ENCODE results near the gene TSPEAR. TPM values are rescaled to one million over a fixed set of nuclear protein-coding genes. Genes with fewer than 3 reads are reported as not detected.

TSPEAR gene
- total and polyA plus RNA-seq, 7 donors = not detected

- no peaks in the 10 kb centered on the region for H3K4me1 ChIP-seq
- no peak overlapping the region for H3K4me3 ChIP-seq
- peaks cover 0 to 64% (median 12%) of the 10 kb centered on the region in 3 donors for H3K27me3 ChIP-seq (ENCODE audit: insufficient read depth in 3 of 3, low read length in 2 of 3)
- peaks cover 4% of the 10 kb centered on the region for H3K9me3 ChIP-seq
- 37 to 40% (median 38%) methylated on average over 25 of the region's 25 CpGs for WGBS, 3 donors
- no peak overlapping the region for H3K27ac ChIP-seq
- TF ChIP-seq, protein P1, sequence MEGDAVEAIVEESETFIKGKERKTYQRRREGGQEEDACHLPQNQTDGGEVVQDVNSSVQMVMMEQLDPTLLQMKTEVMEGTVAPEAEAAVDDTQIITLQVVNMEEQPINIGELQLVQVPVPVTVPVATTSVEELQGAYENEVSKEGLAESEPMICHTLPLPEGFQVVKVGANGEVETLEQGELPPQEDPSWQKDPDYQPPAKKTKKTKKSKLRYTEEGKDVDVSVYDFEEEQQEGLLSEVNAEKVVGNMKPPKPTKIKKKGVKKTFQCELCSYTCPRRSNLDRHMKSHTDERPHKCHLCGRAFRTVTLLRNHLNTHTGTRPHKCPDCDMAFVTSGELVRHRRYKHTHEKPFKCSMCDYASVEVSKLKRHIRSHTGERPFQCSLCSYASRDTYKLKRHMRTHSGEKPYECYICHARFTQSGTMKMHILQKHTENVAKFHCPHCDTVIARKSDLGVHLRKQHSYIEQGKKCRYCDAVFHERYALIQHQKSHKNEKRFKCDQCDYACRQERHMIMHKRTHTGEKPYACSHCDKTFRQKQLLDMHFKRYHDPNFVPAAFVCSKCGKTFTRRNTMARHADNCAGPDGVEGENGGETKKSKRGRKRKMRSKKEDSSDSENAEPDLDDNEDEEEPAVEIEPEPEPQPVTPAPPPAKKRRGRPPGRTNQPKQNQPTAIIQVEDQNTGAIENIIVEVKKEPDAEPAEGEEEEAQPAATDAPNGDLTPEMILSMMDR (IDR thresholded peaks at IDR 0.05) = no peak
- intact Hi-C loops (cut with DNase I) = no loop called here
- ATAC-seq (no peak), DNase-seq (no peak)
- H3K36me3 ChIP-seq (ENCODE audit: insufficient read depth in 1 of 2, low read depth in 1 of 2) = no peaks in the 10 kb centered on the region
Observed at GRCh38 chr21:44549525-44550211, 161.7 kb downstream of the TSPEAR start.

- DNase-seq (no peak), ATAC-seq (no peak)
- Histone ChIP-seq H3K27me3 (ENCODE audit: insufficient read depth in 3 of 3, low read length in 2 of 3) (peaks cover 0 to 57% (median 10%) of the 10 kb centered on the region in 3 donors), H3K9me3 (peaks cover 4% of the 10 kb centered on the region), H3K27ac (no peak overlapping the region), H3K4me3 (no peak overlapping the region), H3K36me3 (ENCODE audit: insufficient read depth in 1 of 2, low read depth in 1 of 2) (no peaks in the 10 kb centered on the region), H3K4me1 (no peaks in the 10 kb centered on the region)
- intact Hi-C loops (cut with DNase I) = no loop called here
- TF ChIP-seq, protein P1 (IDR thresholded peaks at IDR 0.05) = no peak
- 31 to 39% (median 39%) methylated on average over 14 of the region's 14 CpGs for WGBS, 3 donors
Observed at GRCh38 chr21:44548922-44549321, 162.4 kb downstream of the TSPEAR start.

GRCh38 chr21:44548381-44548780, 163.0 kb downstream of the TSPEAR start:
- H3K36me3 ChIP-seq (ENCODE audit: insufficient read depth in 1 of 2, low read depth in 1 of 2) = no peaks in the 10 kb centered on the region
- intact Hi-C loops (cut with DNase I) = no loop called here
- H3K27me3 ChIP-seq (ENCODE audit: insufficient read depth in 3 of 3, low read length in 2 of 3) = peaks cover 0 to 53% (median 10%) of the 10 kb centered on the region in 3 donors
- no peak overlapping the region for H3K27ac ChIP-seq
- no peaks in the 10 kb centered on the region for H3K4me1 ChIP-seq
- TF ChIP-seq, protein P1 (IDR thresholded peaks at IDR 0.05) = no peak
- H3K9me3 ChIP-seq = peaks cover 4% of the 10 kb centered on the region
- WGBS, 3 donors = 50 to 53% (median 51%) methylated on average over 13 of the region's 13 CpGs
- no peak overlapping the region for H3K4me3 ChIP-seq
- no peak for DNase-seq
- ATAC-seq = no peak

DNA sequence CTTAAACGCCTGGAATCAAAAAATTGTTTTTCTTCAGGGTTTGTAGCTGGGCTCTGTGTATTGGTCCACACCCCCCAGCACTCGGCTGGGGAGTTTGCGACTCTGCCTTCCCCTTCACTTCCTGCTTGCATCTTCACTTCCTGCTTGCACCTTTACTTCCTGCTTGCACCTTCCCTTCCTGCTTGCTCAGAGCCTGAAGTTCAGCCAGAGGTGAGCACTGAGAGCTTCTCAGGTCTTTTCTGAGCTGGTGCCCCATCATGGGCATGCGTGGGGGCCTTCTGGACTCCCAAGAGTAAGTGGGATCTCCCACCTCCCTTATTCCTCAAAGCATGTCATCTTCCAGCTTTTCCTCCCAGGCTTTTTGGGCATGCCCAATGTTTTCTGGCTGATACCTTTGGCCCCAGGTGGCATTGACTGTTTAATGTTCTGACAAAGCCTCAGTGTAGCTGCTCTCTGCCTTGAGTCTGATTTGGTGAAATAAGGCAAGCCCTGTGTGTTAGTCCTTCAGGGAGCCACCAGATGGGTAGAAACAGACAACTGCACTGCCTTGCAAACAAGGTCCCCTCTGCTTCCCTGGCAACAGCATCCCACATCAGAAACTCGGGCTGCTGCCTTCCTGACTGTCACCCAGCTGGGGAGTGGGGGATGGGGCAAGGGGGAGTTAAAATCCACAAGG, 163.6 kb downstream of the TSPEAR start:
- TF ChIP-seq, protein P1 (IDR thresholded peaks at IDR 0.05) = no peak
- WGBS, 3 donors = 42 to 60% (median 54%) methylated on average over 5 of the region's 5 CpGs
- peaks cover 0 to 50% (median 8%) of the 10 kb centered on the region in 3 donors for H3K27me3 ChIP-seq (ENCODE audit: insufficient read depth in 3 of 3, low read length in 2 of 3)
- no peak for ATAC-seq
- H3K36me3 ChIP-seq (ENCODE audit: insufficient read depth in 1 of 2, low read depth in 1 of 2) = no peaks in the 10 kb centered on the region
- no peak overlapping the region for H3K4me3 ChIP-seq
- DNase-seq = no peak
- peaks cover 4% of the 10 kb centered on the region for H3K9me3 ChIP-seq
- intact Hi-C loops (cut with DNase I) = no loop called here
- no peak overlapping the region for H3K27ac ChIP-seq
- no peaks in the 10 kb centered on the region for H3K4me1 ChIP-seq

All from psoas muscle (tissue), 8 donors.